Stimulated activated naive CD8-positive, alpha-beta T cell treated with anti-CD3 and anti-CD28 coated beads, Interleukin-15, amount 100 ng/mL, for 72 hours (primary cell): ENCODE measurements around the gene BCOR.
A peak's percentile ranks its signal among the peaks of the same experiment; 100 is the strongest.

Source experiments
- ATAC-seq: fragments of 150-1000 bp; cut with Tn5 transposase; 2 replicates; pipeline ENCODE4 v1.10.0; 2021; ENCODE audit warnings: mild to moderate bottlenecking, moderate library complexity
- DNase-seq, 2 donors: peaks; one replicate each; pipeline ENCODE4 v3.0.0; 2021 to 2022
- H3K27ac Mint-ChIP-seq, 2 donors: one replicate each; pipeline ENCODE4 v1.8.0; 2022; ENCODE audit warnings: mild to moderate bottlenecking in 2 of 2, mixed read lengths in 2 of 2, moderate library complexity in 2 of 2
- H3K27me3 Mint-ChIP-seq: one replicate; pipeline ENCODE4 v1.8.0; 2022; ENCODE audit warnings: mixed read lengths
- H3K4me1 Mint-ChIP-seq: one replicate; pipeline ENCODE4 v1.8.0; 2022; ENCODE audit warnings: mild to moderate bottlenecking, mixed read lengths
- H3K4me3 Mint-ChIP-seq, 2 donors: one replicate each; pipeline ENCODE4 v1.8.0; 2022; ENCODE audit warnings: mild to moderate bottlenecking in 2 of 2, mixed read lengths in 2 of 2, moderate library complexity in 1 of 2
- H3K9me3 Mint-ChIP-seq, 2 donors: one replicate each; pipeline ENCODE4 v1.8.0; 2022; ENCODE audit warnings: mixed read lengths in 2 of 2

Gene BCOR

DNA sequence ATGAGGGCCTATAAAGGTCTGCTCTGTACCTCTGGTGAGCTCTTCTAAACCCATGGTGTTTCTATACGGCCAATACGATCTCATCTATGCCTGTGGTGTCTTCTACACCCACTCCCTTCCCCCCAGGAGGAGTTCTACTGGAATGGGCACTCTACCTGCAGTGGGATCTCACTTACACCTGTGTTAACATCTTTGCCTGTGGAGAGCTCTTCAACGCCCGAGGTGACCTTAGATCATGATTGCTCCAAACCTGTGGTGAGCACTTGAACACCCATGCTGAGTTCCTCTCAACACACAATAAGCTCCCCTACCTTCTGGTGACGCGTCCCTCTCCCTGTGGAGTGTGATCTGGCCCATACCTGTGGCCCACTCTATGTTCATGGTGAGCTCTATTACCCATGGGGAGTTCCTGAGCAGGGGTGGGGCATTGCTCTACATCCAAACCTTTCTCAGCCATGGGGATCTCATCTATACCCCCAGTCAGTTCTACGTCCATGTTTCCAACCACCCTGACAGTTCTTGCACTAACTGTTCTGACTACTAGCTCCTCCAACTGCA lies 48.6 kb downstream of the BCOR start:
- H3K4me3 Mint-ChIP-seq = no peak overlapping the region
- peaks cover 0 to 19% of the 10 kb centered on the region in 2 donors for H3K9me3 Mint-ChIP-seq
- H3K27me3 Mint-ChIP-seq = no peaks in the 10 kb centered on the region
- ATAC-seq (peak; percentile 9), DNase-seq (no peak)
- no peaks in the 10 kb centered on the region for H3K4me1 Mint-ChIP-seq
- peak overlapping the region in 1 of 2 donors; percentile 42 for H3K27ac Mint-ChIP-seq

DNA sequence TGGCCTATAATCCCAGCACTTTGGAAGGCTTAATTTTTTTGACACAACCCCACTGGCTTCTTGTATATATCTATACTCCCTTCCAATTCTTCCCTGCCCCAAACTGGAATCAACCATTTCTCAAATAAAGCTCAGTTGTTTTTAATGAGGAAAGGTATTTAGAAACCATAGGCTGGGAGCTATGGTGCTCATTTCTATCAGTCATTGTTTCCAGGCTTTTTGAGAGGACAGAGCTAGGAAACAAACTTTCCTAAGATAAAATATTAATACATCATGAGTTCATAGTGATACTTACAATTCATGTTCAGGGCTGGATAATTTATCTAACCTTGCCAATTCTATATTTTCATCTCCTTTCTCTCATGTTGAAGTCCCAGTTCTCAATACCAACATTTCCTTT lies 50.3 kb downstream of the BCOR start:
- Mint-ChIP-seq H3K27ac (no peak overlapping the region), H3K4me3 (no peak overlapping the region), H3K4me1 (no peaks in the 10 kb centered on the region), H3K9me3 (peaks cover 0 to 19% of the 10 kb centered on the region in 2 donors), H3K27me3 (no peaks in the 10 kb centered on the region)
- no peak for ATAC-seq
- DNase-seq = no peak

DNA sequence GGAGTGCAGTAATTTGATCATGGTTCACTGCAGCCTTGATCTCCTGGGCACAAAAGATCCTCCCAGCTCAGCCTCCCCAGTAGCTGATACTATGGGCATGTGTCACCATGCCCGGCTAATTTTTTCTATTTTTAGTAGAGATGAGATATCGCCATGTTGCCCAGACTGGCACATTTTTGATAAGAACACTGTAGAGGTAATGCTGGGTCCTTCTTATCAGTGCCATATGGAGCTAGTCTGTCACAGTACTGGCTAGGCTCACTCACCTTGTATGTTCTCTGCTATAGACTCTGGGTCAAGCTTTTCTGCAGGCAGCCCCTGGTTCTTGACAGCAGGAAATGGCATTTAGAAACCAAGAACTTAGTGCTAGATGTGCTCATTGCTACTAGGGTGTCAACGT lies 53.9 kb downstream of the BCOR start:
- Mint-ChIP-seq H3K9me3 (peaks cover 0 to under 1% of the 10 kb centered on the region in 2 donors), H3K4me1 (peaks cover 21% of the 10 kb centered on the region), H3K27me3 (no peaks in the 10 kb centered on the region), H3K27ac (no peak overlapping the region), H3K4me3 (no peak overlapping the region)
- DNase-seq (no peak), ATAC-seq (no peak)

DNA sequence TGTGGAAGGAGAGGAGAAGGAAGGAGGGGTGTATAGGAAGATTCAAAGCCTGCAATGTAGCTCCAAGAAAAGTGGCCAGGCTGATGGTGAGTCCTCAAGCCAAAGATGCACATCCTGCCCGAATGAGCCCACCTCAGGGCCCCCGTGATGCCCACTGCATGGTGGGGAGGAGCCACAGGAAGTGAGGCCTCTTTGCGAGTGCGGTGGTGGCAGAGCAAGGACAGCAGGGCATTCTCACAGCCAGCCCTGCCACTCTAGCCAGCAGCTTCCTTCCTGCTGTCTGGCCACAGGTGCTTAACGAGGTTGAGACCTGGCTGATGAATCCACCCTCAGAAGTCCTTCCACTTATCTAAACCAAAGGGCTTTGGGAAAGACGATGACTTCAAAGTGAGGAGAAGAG lies 55.8 kb downstream of the BCOR start:
- Mint-ChIP-seq H3K27ac (peak overlapping the region in 1 of 2 donors; percentile 25), H3K27me3 (no peaks in the 10 kb centered on the region), H3K9me3 (no peaks in the 10 kb centered on the region), H3K4me1 (peaks cover 21% of the 10 kb centered on the region), H3K4me3 (no peak overlapping the region)
- DNase-seq (no peak), ATAC-seq (peak; percentile 60)

DNA sequence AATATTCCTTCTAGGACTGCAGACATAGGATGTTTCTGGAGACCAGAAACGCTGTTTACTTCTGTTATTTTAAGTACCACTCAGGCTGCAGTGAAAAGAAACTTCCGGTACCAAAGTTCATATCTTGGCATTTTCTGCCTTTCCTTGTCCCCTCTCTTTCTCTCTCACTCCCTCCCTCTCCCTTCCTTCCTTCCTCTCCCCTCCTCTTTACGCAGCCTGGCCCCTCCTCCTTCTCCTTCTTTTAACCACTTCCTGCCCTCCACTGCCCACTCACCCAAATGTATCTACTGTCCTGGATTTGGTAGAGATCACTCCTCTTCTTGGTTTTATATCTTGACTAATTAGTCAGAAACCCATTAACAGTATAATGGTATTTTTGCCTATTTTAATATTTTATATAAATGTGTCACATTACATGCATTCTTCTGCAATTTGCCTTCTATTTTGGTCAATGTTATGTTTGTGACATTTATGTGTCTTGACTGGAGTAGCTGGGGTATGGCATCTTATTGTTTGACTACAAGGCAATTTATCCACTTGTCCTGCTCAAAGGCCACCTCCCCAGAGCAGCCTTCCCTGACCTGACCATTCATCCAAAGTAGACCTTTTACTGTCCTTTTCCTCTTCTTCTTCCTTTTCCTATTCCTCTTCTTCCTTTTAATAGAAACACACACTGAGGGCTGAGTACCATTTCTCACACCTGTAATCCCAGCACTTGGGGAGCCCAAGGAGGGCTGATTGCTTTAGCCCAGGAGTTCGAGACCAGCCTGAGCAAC lies 56.9 kb downstream of the BCOR start:
- ATAC-seq (no peak), DNase-seq (no peak)
- H3K4me3 Mint-ChIP-seq = peak overlapping the region in 1 of 2 donors; percentile 41
- no peaks in the 10 kb centered on the region for H3K9me3 Mint-ChIP-seq
- peak overlapping the region in 1 of 2 donors; percentile 25 for H3K27ac Mint-ChIP-seq
- peaks cover 21% of the 10 kb centered on the region for H3K4me1 Mint-ChIP-seq
- no peaks in the 10 kb centered on the region for H3K27me3 Mint-ChIP-seq

DNA sequence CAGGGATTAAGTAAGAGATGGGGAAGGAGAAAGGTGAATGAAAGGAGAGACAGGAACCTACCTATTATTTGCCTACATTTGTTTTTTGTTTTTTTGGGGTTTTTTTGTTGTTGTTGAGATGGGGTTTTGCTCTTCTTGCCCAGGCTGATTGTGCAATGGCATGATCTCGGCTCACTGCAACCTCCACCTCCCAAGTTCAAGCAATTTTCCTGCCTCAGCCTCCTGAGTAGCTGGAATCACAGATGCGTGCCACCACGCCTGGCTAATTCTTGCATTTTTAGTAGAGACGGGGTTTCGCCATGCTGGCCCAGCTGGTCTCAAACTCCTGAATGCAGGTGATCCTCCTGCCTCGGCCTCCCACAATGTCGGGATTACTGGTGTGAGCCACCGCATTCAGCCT lies 57.9 kb downstream of the BCOR start:
- Mint-ChIP-seq H3K27ac (no peak overlapping the region), H3K9me3 (no peaks in the 10 kb centered on the region), H3K4me1 (peaks cover 21% of the 10 kb centered on the region), H3K4me3 (no peak overlapping the region), H3K27me3 (no peaks in the 10 kb centered on the region)
- no peak for ATAC-seq
- no peak for DNase-seq

DNA sequence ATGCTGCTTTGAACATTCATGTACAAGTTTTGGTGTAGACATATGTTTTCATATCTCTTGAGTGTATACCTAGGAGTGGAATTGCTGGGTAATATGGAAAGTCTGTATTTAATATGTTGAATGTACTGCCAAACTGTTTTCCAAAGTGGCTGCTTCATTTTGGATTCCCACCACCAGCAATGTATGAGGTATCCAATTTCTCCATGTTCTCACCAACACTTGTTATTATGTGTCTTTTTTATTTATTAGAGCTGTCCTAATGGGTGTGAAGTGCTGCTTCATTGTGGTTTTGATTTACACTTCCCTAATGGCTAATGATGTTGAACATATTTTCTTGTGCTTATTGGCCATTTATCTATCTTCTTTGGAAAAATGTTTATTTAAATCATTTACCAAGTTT lies 60.4 kb downstream of the BCOR start:
- H3K27me3 Mint-ChIP-seq = no peaks in the 10 kb centered on the region
- peaks cover 20% of the 10 kb centered on the region for H3K4me1 Mint-ChIP-seq
- H3K4me3 Mint-ChIP-seq = no peak overlapping the region
- no peaks in the 10 kb centered on the region for H3K9me3 Mint-ChIP-seq
- DNase-seq = no peak
- no peak overlapping the region for H3K27ac Mint-ChIP-seq
- ATAC-seq = no peak

DNA sequence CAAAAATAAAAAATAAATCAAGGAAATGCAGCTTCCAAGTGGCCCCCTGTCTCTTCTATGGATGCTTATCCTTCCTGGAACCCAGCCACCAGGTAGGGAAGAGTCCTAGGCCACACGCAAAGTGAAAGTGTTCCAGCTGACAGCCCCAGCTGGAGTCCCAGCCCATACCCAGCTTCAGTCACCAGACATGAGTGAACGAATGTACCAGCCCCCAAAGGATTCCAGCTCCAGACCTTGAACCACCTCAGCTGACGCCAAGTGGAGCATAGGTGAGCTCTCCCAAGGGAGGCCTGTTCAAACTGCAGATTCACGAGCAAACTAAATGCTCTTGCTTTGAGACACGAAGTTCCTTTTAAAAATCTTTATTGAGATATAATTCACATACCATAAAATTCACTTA lies 62.0 kb downstream of the BCOR start:
- H3K27ac Mint-ChIP-seq = no peak overlapping the region
- DNase-seq (no peak), ATAC-seq (no peak)
- H3K4me1 Mint-ChIP-seq = peaks cover 3% of the 10 kb centered on the region
- H3K9me3 Mint-ChIP-seq = no peaks in the 10 kb centered on the region
- no peak overlapping the region for H3K4me3 Mint-ChIP-seq
- H3K27me3 Mint-ChIP-seq = no peaks in the 10 kb centered on the region

DNA sequence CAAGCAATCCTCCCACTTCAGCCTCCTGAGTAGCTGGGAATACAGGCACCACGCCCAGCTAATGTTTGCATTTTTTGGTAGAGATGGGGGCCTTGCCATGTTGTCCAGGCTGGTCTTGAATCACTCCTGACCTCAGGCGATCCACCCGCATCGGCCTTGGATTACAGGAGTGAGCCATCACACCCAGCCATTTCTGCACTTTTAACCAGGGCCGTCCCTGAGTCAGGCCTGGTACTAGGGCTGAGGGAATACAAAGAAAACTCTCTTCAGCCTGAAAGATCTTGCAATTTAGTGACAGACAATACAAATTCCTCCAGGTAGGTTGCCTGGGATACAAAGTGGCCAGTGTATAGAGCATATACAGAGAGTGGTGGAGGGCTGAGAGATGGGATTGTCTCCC lies 65.8 kb downstream of the BCOR start:
- no peak overlapping the region for H3K27ac Mint-ChIP-seq
- peaks cover 2% of the 10 kb centered on the region for H3K4me1 Mint-ChIP-seq

DNA sequence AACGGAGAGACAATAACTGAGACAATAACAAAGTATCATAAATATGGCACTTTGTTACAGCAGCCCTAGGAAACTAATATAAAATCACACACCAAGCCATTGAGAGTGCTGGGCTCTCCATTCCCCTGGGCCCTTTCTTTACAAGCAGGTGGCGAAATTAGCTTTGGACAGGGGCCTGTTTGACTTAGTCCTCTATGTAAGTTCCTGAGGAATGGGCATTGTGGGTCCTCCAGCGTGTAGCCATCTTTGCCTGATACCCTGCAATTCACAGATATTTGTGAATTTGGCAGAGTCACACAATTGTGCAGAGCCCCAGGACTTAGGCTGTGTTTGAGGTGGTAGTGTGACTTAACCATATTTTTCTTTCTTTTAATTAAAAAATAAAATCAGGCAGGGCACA lies 67.6 kb downstream of the BCOR start:
- no peak for ATAC-seq
- Mint-ChIP-seq H3K4me3 (no peak overlapping the region), H3K4me1 (peaks cover 10% of the 10 kb centered on the region), H3K27ac (no peak overlapping the region), H3K27me3 (no peaks in the 10 kb centered on the region), H3K9me3 (no peaks in the 10 kb centered on the region)
- DNase-seq = no peak

More for the DNA sequence above, 65.8 kb downstream of the BCOR start:
- no peak for DNase-seq
- H3K9me3 Mint-ChIP-seq = no peaks in the 10 kb centered on the region
- ATAC-seq = no peak
- H3K4me3 Mint-ChIP-seq = no peak overlapping the region
- no peaks in the 10 kb centered on the region for H3K27me3 Mint-ChIP-seq

DNA sequence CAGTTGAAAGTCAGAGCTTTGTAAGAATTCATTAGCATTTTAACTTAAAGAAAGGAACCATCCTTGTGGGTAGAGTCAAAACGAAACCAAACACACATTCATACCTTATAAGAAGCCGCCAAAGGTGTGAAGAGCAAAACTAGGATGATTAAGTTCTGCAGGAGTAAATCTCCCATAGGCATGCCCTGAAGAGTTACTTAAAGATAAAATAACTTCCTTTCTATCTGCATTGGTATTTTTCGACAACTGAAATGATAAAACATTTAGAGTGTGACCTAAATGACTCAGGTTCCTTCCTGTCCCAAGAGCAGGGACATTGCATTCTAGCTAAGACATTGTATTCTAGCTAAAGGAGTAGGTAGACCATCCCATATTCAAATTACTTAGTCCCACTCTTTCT lies 75.3 kb downstream of the BCOR start:
- Mint-ChIP-seq H3K9me3 (no peaks in the 10 kb centered on the region), H3K4me1 (peaks cover 29% of the 10 kb centered on the region), H3K27ac (no peak overlapping the region), H3K27me3 (no peaks in the 10 kb centered on the region), H3K4me3 (peak overlapping the region in 1 of 2 donors; percentile 11)
- ATAC-seq (peak; percentile 95), DNase-seq (peak in 1 of 2 donors; percentile 20)

DNA sequence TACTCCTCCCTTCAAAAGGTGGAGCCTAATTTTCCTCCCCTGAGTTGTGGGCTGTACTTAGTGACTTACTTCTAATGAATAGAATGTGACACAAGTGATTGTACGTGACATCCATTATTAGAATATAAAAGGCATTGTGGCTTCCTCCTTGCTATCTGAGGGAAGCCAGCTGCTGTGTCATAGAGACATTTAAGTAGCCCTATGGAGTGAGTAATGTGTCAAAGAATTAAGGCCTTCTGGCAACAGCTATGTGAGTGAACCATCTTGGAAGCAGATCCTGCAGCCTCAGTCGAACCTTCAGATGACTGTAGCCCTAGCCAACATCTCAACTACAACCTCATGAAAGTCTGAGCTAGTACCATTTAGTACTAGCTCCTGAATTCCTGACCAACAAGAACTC lies 76.1 kb downstream of the BCOR start:
- H3K4me3 Mint-ChIP-seq = no peak overlapping the region
- no peaks in the 10 kb centered on the region for H3K27me3 Mint-ChIP-seq
- peaks cover 24% of the 10 kb centered on the region for H3K4me1 Mint-ChIP-seq
- DNase-seq = no peak
- no peaks in the 10 kb centered on the region for H3K9me3 Mint-ChIP-seq
- peak; percentile 19 for ATAC-seq
- no peak overlapping the region for H3K27ac Mint-ChIP-seq

DNA sequence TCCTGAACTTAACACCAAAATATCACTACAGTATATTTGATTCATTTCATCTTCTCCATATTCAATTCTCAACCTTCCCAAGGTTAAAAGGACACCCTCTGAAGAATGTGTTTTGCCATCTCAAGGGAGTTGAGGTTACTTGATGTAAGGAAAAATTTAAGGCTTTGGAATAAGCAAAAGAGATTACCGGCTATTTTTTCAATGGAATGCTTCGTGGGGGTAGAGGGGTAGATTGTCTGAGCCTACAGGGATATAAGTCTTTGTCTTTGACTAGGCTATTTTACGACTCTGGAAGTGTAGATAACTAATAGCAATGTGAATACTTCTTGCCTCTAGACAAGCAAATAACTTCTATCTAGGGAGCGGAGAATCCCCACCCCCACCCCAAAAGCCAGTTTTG lies 78.2 kb downstream of the BCOR start:
- Mint-ChIP-seq H3K9me3 (no peaks in the 10 kb centered on the region), H3K27me3 (no peaks in the 10 kb centered on the region), H3K4me3 (no peak overlapping the region), H3K4me1 (peaks cover 19% of the 10 kb centered on the region), H3K27ac (no peak overlapping the region)
- ATAC-seq (no peak), DNase-seq (no peak)

DNA sequence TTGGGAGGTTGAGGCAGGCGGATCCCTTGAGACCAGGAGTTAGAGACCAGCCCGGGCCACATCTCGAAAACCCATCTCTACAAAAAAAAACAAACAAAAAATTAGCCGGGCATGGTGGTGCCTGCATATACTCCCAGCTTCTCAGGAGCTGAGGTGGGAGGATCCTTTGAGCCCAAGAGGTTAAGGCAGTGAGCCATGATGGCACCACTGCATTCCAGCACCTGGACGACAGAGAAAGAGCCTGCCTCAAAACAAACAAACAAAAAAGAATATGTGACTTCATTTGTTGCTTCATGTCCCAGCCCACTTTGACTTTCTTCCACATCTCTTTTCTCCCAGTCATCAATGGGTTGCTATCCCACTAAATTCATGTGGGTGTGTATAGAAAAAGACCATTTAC lies 79.7 kb downstream of the BCOR start:
- no peak overlapping the region for H3K27ac Mint-ChIP-seq
- no peaks in the 10 kb centered on the region for H3K9me3 Mint-ChIP-seq
- H3K4me1 Mint-ChIP-seq = peaks cover 19% of the 10 kb centered on the region
- no peak for ATAC-seq
- no peaks in the 10 kb centered on the region for H3K27me3 Mint-ChIP-seq
- H3K4me3 Mint-ChIP-seq = no peak overlapping the region
- DNase-seq = no peak

DNA sequence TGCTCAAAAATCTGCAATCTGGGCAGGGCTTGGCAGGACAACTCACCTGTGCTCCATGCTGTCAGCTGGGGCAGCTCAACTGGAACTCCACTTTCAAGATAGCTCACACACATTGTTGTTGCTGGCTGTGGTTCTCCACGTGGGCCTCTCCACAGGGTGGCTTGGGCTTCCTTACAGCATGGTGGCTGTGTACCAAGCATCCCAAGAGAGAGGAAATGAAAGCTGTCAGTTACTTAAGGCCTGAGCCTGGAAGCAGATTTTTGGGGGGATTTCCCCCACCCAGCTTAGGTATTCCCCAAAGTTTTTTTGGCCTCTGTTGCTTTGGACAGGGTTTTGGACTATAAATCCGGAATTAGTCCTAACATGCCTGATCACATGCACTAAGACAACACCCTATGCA lies 81.0 kb downstream of the BCOR start:
- Mint-ChIP-seq H3K27me3 (no peaks in the 10 kb centered on the region), H3K4me1 (peaks cover 20% of the 10 kb centered on the region), H3K9me3 (no peaks in the 10 kb centered on the region), H3K27ac (no peak overlapping the region), H3K4me3 (no peak overlapping the region)
- DNase-seq (no peak), ATAC-seq (no peak)

DNA sequence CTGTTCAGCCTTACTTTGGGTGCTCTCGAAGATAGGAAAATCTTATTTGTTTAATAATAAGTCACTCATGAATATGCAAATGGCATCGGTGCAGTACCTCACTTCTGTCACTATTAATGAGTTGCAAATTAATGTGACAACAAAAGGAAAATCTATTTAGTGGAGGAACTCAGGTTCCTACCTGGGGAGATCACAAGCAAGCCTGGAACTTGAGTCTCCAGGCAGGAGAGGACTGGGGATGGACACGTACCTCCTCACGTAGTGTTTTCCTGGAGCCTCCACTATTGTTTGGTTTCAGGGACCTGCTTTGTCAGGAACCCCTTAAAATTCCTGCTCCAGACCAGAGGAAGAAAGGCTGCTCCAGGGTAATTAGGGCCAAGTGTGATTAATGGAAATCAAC lies 82.1 kb downstream of the BCOR start:
- peaks cover 21% of the 10 kb centered on the region for H3K4me1 Mint-ChIP-seq
- no peaks in the 10 kb centered on the region for H3K27me3 Mint-ChIP-seq
- H3K4me3 Mint-ChIP-seq = no peak overlapping the region
- no peaks in the 10 kb centered on the region for H3K9me3 Mint-ChIP-seq
- DNase-seq = no peak
- no peak overlapping the region for H3K27ac Mint-ChIP-seq
- no peak for ATAC-seq
